SK-N-SH treated with all-trans-retinoic acid at 6 μM for 48 hours (cell line): Measurements from ENCODE around the gene ABCA6.

Experiments
- ATAC-seq: fragments of 200-7000 bp; cut with Tn5 transposase; 3 replicates; pipeline ENCODE4 v1.9.1; 2020; ENCODE audit warnings: mild to moderate bottlenecking, moderate library complexity
- ARNTL ChIP-seq: fragments of 450-650 bp; formaldehyde crosslinking; IDR thresholded peaks from 2 replicates; pipeline ENCODE4 v1.5.0; 2020; ENCODE audit warnings: low read depth, mild to moderate bottlenecking, moderate library complexity, borderline replicate concordance
- CSDC2 ChIP-seq: fragments of 250-450 bp; sonication (Bioruptor Pico); IDR thresholded peaks from 2 replicates; pipeline ENCODE4 v1.5.0; 2020; ENCODE audit warnings: mild to moderate bottlenecking, moderate library complexity
- CSRNP3 ChIP-seq: fragments of 250-450 bp; sonication (Bioruptor Pico); IDR thresholded peaks from 2 replicates; pipeline ENCODE4 v1.5.1; 2021; ENCODE audit warnings: mild to moderate bottlenecking, moderate library complexity
- ESRRG ChIP-seq: fragments of 250-450 bp; sonication (Bioruptor Pico); IDR thresholded peaks from 2 replicates; pipeline ENCODE4 v1.6.1; 2021; ENCODE audit warnings: mild to moderate bottlenecking
- GLIS3 ChIP-seq: fragments of 250-450 bp; sonication (Bioruptor Pico); IDR thresholded peaks from 2 replicates; pipeline ENCODE4 v1.5.0; 2020; ENCODE audit warnings: mild to moderate bottlenecking, moderate library complexity
- ISL1 ChIP-seq: fragments of 250-450 bp; sonication (Bioruptor Pico); IDR thresholded peaks from 2 replicates; pipeline ENCODE4 v2.1.2; 2022; ENCODE audit warnings: mild to moderate bottlenecking, moderate library complexity
- OSR1 ChIP-seq: fragments of 250-450 bp; sonication (Bioruptor Pico); IDR thresholded peaks from 2 replicates; pipeline ENCODE4 v1.8.0; 2022; ENCODE audit warnings: moderate library complexity, mild to moderate bottlenecking, inconsistent platforms
- SNAI2 ChIP-seq: fragments of 250-450 bp; sonication (Bioruptor Pico); IDR thresholded peaks from 2 replicates; pipeline ENCODE4 v1.5.0; 2020; ENCODE audit warnings: mild to moderate bottlenecking, moderate library complexity
- ZC3H10 ChIP-seq: fragments of 250-450 bp; sonication (Bioruptor Pico); IDR thresholded peaks from 2 replicates; pipeline ENCODE4 v1.5.1; 2021; ENCODE audit warnings: mild to moderate bottlenecking, moderate library complexity
- ZFP3 ChIP-seq: fragments of 250-450 bp; sonication (Bioruptor Pico); IDR thresholded peaks from 2 replicates; pipeline ENCODE4 v1.5.0; 2020; ENCODE audit warnings: mild to moderate bottlenecking, moderate library complexity
- ZFP30 ChIP-seq: fragments of 450-650 bp; formaldehyde crosslinking; IDR thresholded peaks from 2 replicates; pipeline ENCODE4 v1.5.0; 2022; ENCODE audit warnings: mild to moderate bottlenecking, moderate library complexity
- ZNF565 ChIP-seq: fragments of 450-650 bp; formaldehyde crosslinking; conservative IDR thresholded peaks from 2 replicates; pipeline ENCODE4 v1.5.0; 2020; ENCODE audit warnings: low read depth, mild to moderate bottlenecking, moderate library complexity
- ZNF70 ChIP-seq: fragments of 450-650 bp; formaldehyde crosslinking; IDR thresholded peaks from 2 replicates; pipeline ENCODE4 v1.5.0; 2020; ENCODE audit warnings: mild to moderate bottlenecking, moderate library complexity
- ZNF8 ChIP-seq: fragments of 450-650 bp; formaldehyde crosslinking; IDR thresholded peaks from 2 replicates; pipeline ENCODE4 v1.5.0; 2020; ENCODE audit warnings: mild to moderate bottlenecking, moderate library complexity
- TF ChIP-seq, protein P1 (sequence below): fragments of 250-450 bp; sonication (Bioruptor Pico); IDR thresholded peaks from 2 replicates; pipeline ENCODE4 v1.8.0; 2021; ENCODE audit warnings: low read depth, mild to moderate bottlenecking, moderate library complexity, borderline replicate concordance
- TF ChIP-seq, protein P2 (sequence below): fragments of 250-450 bp; sonication (Bioruptor Pico); IDR thresholded peaks from 2 replicates; pipeline ENCODE4 v1.5.0; 2020; ENCODE audit warnings: mild to moderate bottlenecking, moderate library complexity
- TF ChIP-seq, protein P3 (sequence below): fragments of 250-450 bp; sonication (Bioruptor Pico); IDR thresholded peaks from 2 replicates; pipeline ENCODE4 v1.5.1; 2020; ENCODE audit warnings: low read depth, mild to moderate bottlenecking, moderate library complexity

The ABCA6 gene

GRCh38 chr17:69067274-69068047 lies 74.2 kb downstream of the ABCA6 start (continued):
- TF ChIP-seq, protein P1, sequence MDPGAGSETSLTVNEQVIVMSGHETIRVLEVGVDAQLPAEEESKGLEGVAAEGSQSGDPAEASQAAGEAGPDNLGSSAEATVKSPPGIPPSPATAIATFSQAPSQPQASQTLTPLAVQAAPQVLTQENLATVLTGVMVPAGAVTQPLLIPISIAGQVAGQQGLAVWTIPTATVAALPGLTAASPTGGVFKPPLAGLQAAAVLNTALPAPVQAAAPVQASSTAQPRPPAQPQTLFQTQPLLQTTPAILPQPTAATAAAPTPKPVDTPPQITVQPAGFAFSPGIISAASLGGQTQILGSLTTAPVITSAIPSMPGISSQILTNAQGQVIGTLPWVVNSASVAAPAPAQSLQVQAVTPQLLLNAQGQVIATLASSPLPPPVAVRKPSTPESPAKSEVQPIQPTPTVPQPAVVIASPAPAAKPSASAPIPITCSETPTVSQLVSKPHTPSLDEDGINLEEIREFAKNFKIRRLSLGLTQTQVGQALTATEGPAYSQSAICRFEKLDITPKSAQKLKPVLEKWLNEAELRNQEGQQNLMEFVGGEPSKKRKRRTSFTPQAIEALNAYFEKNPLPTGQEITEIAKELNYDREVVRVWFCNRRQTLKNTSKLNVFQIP (CRISPR knock-in tag): no peak
- TF ChIP-seq ARNTL (CRISPR knock-in tag): no peak

- no peak for TF ChIP-seq ZC3H10
- TF ChIP-seq ZNF70 (CRISPR knock-in tag): no peak
- TF ChIP-seq, protein P2, sequence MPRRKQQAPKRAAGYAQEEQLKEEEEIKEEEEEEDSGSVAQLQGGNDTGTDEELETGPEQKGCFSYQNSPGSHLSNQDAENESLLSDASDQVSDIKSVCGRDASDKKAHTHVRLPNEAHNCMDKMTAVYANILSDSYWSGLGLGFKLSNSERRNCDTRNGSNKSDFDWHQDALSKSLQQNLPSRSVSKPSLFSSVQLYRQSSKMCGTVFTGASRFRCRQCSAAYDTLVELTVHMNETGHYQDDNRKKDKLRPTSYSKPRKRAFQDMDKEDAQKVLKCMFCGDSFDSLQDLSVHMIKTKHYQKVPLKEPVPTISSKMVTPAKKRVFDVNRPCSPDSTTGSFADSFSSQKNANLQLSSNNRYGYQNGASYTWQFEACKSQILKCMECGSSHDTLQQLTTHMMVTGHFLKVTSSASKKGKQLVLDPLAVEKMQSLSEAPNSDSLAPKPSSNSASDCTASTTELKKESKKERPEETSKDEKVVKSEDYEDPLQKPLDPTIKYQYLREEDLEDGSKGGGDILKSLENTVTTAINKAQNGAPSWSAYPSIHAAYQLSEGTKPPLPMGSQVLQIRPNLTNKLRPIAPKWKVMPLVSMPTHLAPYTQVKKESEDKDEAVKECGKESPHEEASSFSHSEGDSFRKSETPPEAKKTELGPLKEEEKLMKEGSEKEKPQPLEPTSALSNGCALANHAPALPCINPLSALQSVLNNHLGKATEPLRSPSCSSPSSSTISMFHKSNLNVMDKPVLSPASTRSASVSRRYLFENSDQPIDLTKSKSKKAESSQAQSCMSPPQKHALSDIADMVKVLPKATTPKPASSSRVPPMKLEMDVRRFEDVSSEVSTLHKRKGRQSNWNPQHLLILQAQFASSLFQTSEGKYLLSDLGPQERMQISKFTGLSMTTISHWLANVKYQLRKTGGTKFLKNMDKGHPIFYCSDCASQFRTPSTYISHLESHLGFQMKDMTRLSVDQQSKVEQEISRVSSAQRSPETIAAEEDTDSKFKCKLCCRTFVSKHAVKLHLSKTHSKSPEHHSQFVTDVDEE (CRISPR knock-in tag): no peak
- no peak for TF ChIP-seq ISL1 (CRISPR knock-in tag)
- no peak for TF ChIP-seq ZNF8 (CRISPR knock-in tag)
- no peak for TF ChIP-seq ZNF565
- TF ChIP-seq ESRRG (CRISPR knock-in tag): no peak
- TF ChIP-seq, protein P1 (CRISPR knock-in tag): no peak
- TF ChIP-seq, protein P3, sequence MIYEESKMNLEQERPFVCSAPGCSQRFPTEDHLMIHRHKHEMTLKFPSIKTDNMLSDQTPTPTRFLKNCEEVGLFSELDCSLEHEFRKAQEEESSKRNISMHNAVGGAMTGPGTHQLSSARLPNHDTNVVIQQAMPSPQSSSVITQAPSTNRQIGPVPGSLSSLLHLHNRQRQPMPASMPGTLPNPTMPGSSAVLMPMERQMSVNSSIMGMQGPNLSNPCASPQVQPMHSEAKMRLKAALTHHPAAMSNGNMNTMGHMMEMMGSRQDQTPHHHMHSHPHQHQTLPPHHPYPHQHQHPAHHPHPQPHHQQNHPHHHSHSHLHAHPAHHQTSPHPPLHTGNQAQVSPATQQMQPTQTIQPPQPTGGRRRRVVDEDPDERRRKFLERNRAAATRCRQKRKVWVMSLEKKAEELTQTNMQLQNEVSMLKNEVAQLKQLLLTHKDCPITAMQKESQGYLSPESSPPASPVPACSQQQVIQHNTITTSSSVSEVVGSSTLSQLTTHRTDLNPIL (CRISPR knock-in tag): no peak
- TF ChIP-seq CSRNP3 (CRISPR knock-in tag): no peak
- TF ChIP-seq, all 23 proteins: peak for 0
- ATAC-seq: no peak
Observed at GRCh38 chr17:69066482-69066881, 75.2 kb downstream of the ABCA6 start.

GRCh38 chr17:69065113-69065512 lies 76.6 kb downstream of the ABCA6 start:
- ATAC-seq: no peak
- no peak for TF ChIP-seq GLIS3 (CRISPR knock-in tag)
- TF ChIP-seq ZFP30 (CRISPR knock-in tag): no peak
- TF ChIP-seq, protein P3 (CRISPR knock-in tag): no peak
- no peak for TF ChIP-seq CSDC2 (CRISPR knock-in tag)
- TF ChIP-seq OSR1 (CRISPR knock-in tag): no peak
- TF ChIP-seq, protein P2 (CRISPR knock-in tag): no peak
- TF ChIP-seq, protein P1 (CRISPR knock-in tag): no peak
- no peak for TF ChIP-seq ZFP3 (CRISPR knock-in tag)
- TF ChIP-seq ZNF70 (CRISPR knock-in tag): no peak
- TF ChIP-seq ISL1 (CRISPR knock-in tag): no peak
- no peak for TF ChIP-seq SNAI2 (CRISPR knock-in tag)
- TF ChIP-seq ZNF8 (CRISPR knock-in tag): no peak
- no peak for TF ChIP-seq ARNTL (CRISPR knock-in tag)
- no peak for TF ChIP-seq CSRNP3 (CRISPR knock-in tag)
